Glutamatergic neuron (in vitro differentiated cells): Measurements from ENCODE around the gene DEDD2. TPM values are rescaled to one million over a fixed set of nuclear protein-coding genes. Genes with fewer than 3 reads are reported as not detected.

ENCODE experiments used
- DNase-seq: peaks from one replicate; pipeline ENCODE4 v3.0.0; 2022
- H3K27ac Mint-ChIP-seq: one replicate; pipeline ENCODE4 v1.8.0; 2020; ENCODE audit warnings: mild to moderate bottlenecking, mixed read lengths, inconsistent platforms; ENCODE audit not compliant: unreplicated experiment
- H3K27me3 Mint-ChIP-seq: one replicate; pipeline ENCODE4 v1.8.0; 2020; ENCODE audit warnings: mild to moderate bottlenecking, moderate library complexity, mixed read lengths, inconsistent platforms; ENCODE audit not compliant: unreplicated experiment
- H3K36me3 Mint-ChIP-seq: one replicate; pipeline ENCODE4 v1.8.0; 2020; ENCODE audit warnings: mild to moderate bottlenecking, mixed read lengths, inconsistent platforms; ENCODE audit not compliant: unreplicated experiment
- H3K4me1 Mint-ChIP-seq: one replicate; pipeline ENCODE4 v1.8.0; 2020; ENCODE audit warnings: mild to moderate bottlenecking, low read depth, mixed read lengths, inconsistent platforms; ENCODE audit not compliant: unreplicated experiment
- H3K4me3 Mint-ChIP-seq: one replicate; pipeline ENCODE4 v1.8.0; 2020; ENCODE audit warnings: mild to moderate bottlenecking, mixed read lengths, inconsistent platforms; ENCODE audit not compliant: unreplicated experiment
- H3K9me3 Mint-ChIP-seq: one replicate; pipeline ENCODE4 v1.8.0; 2020; ENCODE audit warnings: mild to moderate bottlenecking, moderate library complexity, mixed read lengths, inconsistent platforms; ENCODE audit not compliant: unreplicated experiment
- CTCF ChIP-seq: fragments of 200-600 bp; sonication (generic); IDR thresholded peaks from one replicate; pipeline ENCODE4 v1.5.0; 2021; ENCODE audit not compliant: partially characterized antibody, unreplicated experiment
- total RNA-seq: library from RNA; stranded (reverse); fragmentation: NEBNext Ultra II Directional; extraction: Animal tissue kit (Norgen Biotek cat#: 25700); gene quantifications from one replicate; pipeline ENCODE4 v1.2.1, GENCODE V29; 2021; ENCODE audit not compliant: unreplicated experiment

Gene DEDD2
- total RNA-seq, 1 donor from 2014 or later = 30.7 TPM

GRCh38 chr19:42150911-42151361, 66.5 kb downstream of the DEDD2 start:
- Mint-ChIP-seq H3K9me3 (peaks cover 30% of the 10 kb centered on the region), H3K4me3 (peak overlapping the region; percentile 67), H3K27ac (peak overlapping the region; percentile 94), H3K36me3 (no peaks in the 10 kb centered on the region), H3K27me3 (peaks cover 28% of the 10 kb centered on the region), H3K4me1 (peaks cover 50% of the 10 kb centered on the region)
- DNase-seq = peak; percentile 94
- no peak for TF ChIP-seq CTCF

- peak; percentile 80 for DNase-seq
- H3K36me3 Mint-ChIP-seq = no peaks in the 10 kb centered on the region
- TF ChIP-seq CTCF = no peak
- H3K27ac Mint-ChIP-seq = peak overlapping the region; percentile 94
- peaks cover 28% of the 10 kb centered on the region for H3K27me3 Mint-ChIP-seq
- H3K4me1 Mint-ChIP-seq = peaks cover 44% of the 10 kb centered on the region
- peaks cover 27% of the 10 kb centered on the region for H3K9me3 Mint-ChIP-seq
- H3K4me3 Mint-ChIP-seq = peak overlapping the region; percentile 72
Observed at GRCh38 chr19:42150364-42150763, 67.1 kb downstream of the DEDD2 start.

- Mint-ChIP-seq H3K4me1 (peaks cover 40% of the 10 kb centered on the region), H3K4me3 (peak overlapping the region; percentile 72), H3K36me3 (no peaks in the 10 kb centered on the region), H3K27me3 (peaks cover 28% of the 10 kb centered on the region), H3K27ac (peak overlapping the region; percentile 91), H3K9me3 (peaks cover 24% of the 10 kb centered on the region)
- peak; percentile 40 for DNase-seq
- no peak for TF ChIP-seq CTCF
Observed at GRCh38 chr19:42149447-42150202, 67.9 kb downstream of the DEDD2 start.

Other genes with a start within 250 kb of the DEDD2 start
- gene ATP1A3, start 223.4 kb downstream of the DEDD2 start, total RNA-seq = 650 TPM
- gene GRIK5, start 147.5 kb downstream of the DEDD2 start, total RNA-seq = 79.1 TPM
- 24.1 TPM for gene ZNF574, start 141.5 kb downstream of the DEDD2 start, total RNA-seq
- 53.4 TPM for gene POU2F2, start 85.2 kb downstream of the DEDD2 start, total RNA-seq
- 12.0 TPM for gene ZNF526, start 2.6 kb upstream of the DEDD2 start, total RNA-seq
- 83.2 TPM for gene GSK3A, start 24.9 kb upstream of the DEDD2 start, total RNA-seq
- gene ERF, start 37.5 kb upstream of the DEDD2 start, total RNA-seq = 28.0 TPM
- 150 TPM for gene CIC, start 51.6 kb upstream of the DEDD2 start, total RNA-seq
- 1.6 TPM for gene PRR19, start 84.5 kb upstream of the DEDD2 start, total RNA-seq
- gene PAFAH1B3, start 84.9 kb upstream of the DEDD2 start, total RNA-seq = 199 TPM
- 24.7 TPM for gene TMEM145, start 95.6 kb upstream of the DEDD2 start, total RNA-seq
- gene MEGF8, start 108.0 kb upstream of the DEDD2 start, total RNA-seq = 72.8 TPM
- gene CNFN, start 172.6 kb upstream of the DEDD2 start, total RNA-seq = 2.8 TPM
- gene LIPE, start 209.7 kb upstream of the DEDD2 start, total RNA-seq = 39.0 TPM
- gene CXCL17, start 225.3 kb upstream of the DEDD2 start, total RNA-seq = not detected